HEK293 (cell line): ENCODE data around the gene LRRC8E.

Experiments
- CTCF ChIA-PET: fragments of 350-600 bp; formaldehyde crosslinking; extraction: SDS; loops from one replicate; lab custom pipeline; 2021; ENCODE audit warnings: antibody characterized with exemption; lab: Yijun Ruan, JAX
- POLR2A ChIA-PET: fragments of 300-600 bp; formaldehyde crosslinking; extraction: SDS; loops from one replicate; lab custom pipeline; 2020; ENCODE audit warnings: antibody characterized with exemption, inconsistent platforms; lab: Yijun Ruan, JAX
- H3K27ac ChIP-seq: fragments of 200-500 bp; sonication (Bioruptor generic); 2 replicates; pipeline ENCODE4 v1.5.1; 2014; ENCODE audit warnings: low read depth, low read length, control low read depth, inconsistent platforms; ENCODE audit errors: extremely low read depth
- H3K36me3 ChIP-seq, 2 experiments: fragments of 200-500 bp in 1 of 2; sonication (Bioruptor generic) in 1 of 2; 1 replicate in 1 of 2; 2 replicates in 1 of 2; pipeline ENCODE4 v1.5.1; 2014 to 2017; ENCODE audit warnings: inconsistent platforms in 2 of 2, low read length in 2 of 2; ENCODE audit not compliant: control insufficient read depth in 2 of 2, insufficient read depth in 1 of 2
- H3K4me1 ChIP-seq: fragments of 200-500 bp; sonication (Bioruptor generic); 2 replicates; pipeline ENCODE4 v1.5.1; 2014; ENCODE audit warnings: mild to moderate bottlenecking, low read length, inconsistent platforms; ENCODE audit not compliant: control insufficient read depth, insufficient read depth
- H3K4me3 ChIP-seq: 2 replicates; pipeline ENCODE4 v1.5.1; 2011; ENCODE audit warnings: low read depth, mild to moderate bottlenecking, control low read depth, low read length, moderate library complexity
- H3K9me3 ChIP-seq: fragments of 200-500 bp; sonication (Bioruptor generic); 2 replicates; pipeline ENCODE4 v1.5.1; 2014; ENCODE audit warnings: low read depth, low read length, inconsistent platforms; ENCODE audit not compliant: control insufficient read depth, insufficient read depth
- BCL11B ChIP-seq: fragments of 450-650 bp; formaldehyde crosslinking; IDR thresholded peaks from 2 replicates; pipeline ENCODE4 v1.5.1; 2016; ENCODE audit warnings: low read depth, missing biosample characterization, missing genetic modification characterization
- GLIS1 ChIP-seq: fragments of 450-650 bp; formaldehyde crosslinking; IDR thresholded peaks from 2 replicates; pipeline ENCODE4 v1.5.1; 2016; ENCODE audit warnings: missing biosample characterization, missing genetic modification characterization
- PATZ1 ChIP-seq: fragments of 450-650 bp; formaldehyde crosslinking; IDR thresholded peaks from 2 replicates; pipeline ENCODE4 v1.5.1; 2016; ENCODE audit warnings: missing biosample characterization, missing genetic modification characterization
- SALL2 ChIP-seq: fragments of 450-650 bp; formaldehyde crosslinking; IDR thresholded peaks from 2 replicates; pipeline ENCODE4 v1.5.0; 2017; ENCODE audit warnings: missing biosample characterization, mild to moderate bottlenecking, missing genetic modification characterization, borderline replicate concordance
- ZBTB10 ChIP-seq: fragments of 450-650 bp; formaldehyde crosslinking; IDR thresholded peaks from 2 replicates; pipeline ENCODE4 v1.5.1; 2016; ENCODE audit warnings: missing biosample characterization, missing genetic modification characterization
- ZBTB21 ChIP-seq: fragments of 450-650 bp; formaldehyde crosslinking; IDR thresholded peaks from 2 replicates; pipeline ENCODE4 v1.5.1; 2017; ENCODE audit warnings: missing biosample characterization, missing genetic modification characterization
- ZNF138 ChIP-seq: fragments of 450-650 bp; formaldehyde crosslinking; IDR thresholded peaks from 2 replicates; pipeline ENCODE4 v1.5.1; 2016; ENCODE audit warnings: missing biosample characterization, missing genetic modification characterization, borderline replicate concordance
- ZNF221 ChIP-seq: fragments of 450-650 bp; formaldehyde crosslinking; IDR thresholded peaks from 2 replicates; pipeline ENCODE4 v1.5.1; 2017; ENCODE audit warnings: missing biosample characterization, missing genetic modification characterization, borderline replicate concordance
- ZNF223 ChIP-seq: fragments of 450-650 bp; formaldehyde crosslinking; IDR thresholded peaks from 2 replicates; pipeline ENCODE4 v1.5.1; 2016; ENCODE audit warnings: missing biosample characterization, missing genetic modification characterization
- ZNF302 ChIP-seq: fragments of 450-650 bp; formaldehyde crosslinking; IDR thresholded peaks from 2 replicates; pipeline ENCODE4 v1.5.1; 2016; ENCODE audit warnings: missing biosample characterization, missing genetic modification characterization, low read depth
- ZNF362 ChIP-seq: fragments of 450-650 bp; formaldehyde crosslinking; IDR thresholded peaks from 2 replicates; pipeline ENCODE4 v1.5.1; 2016; ENCODE audit warnings: missing biosample characterization, missing genetic modification characterization
- ZNF391 ChIP-seq: fragments of 450-650 bp; formaldehyde crosslinking; IDR thresholded peaks from 2 replicates; pipeline ENCODE4 v1.5.1; 2016; ENCODE audit warnings: low read depth, missing biosample characterization, missing genetic modification characterization, borderline replicate concordance
- ZNF558 ChIP-seq: fragments of 450-650 bp; formaldehyde crosslinking; IDR thresholded peaks from 2 replicates; pipeline ENCODE4 v1.5.1; 2016; ENCODE audit warnings: missing biosample characterization, missing genetic modification characterization
- ZNF830 ChIP-seq: fragments of 450-650 bp; IDR thresholded peaks from 2 replicates; pipeline ENCODE4 v1.5.0; 2018; ENCODE audit warnings: missing biosample characterization, missing genetic modification characterization, low read depth, mild to moderate bottlenecking, moderate library complexity
- ZSCAN23 ChIP-seq: fragments of 450-650 bp; formaldehyde crosslinking; IDR thresholded peaks from 2 replicates; pipeline ENCODE4 v1.5.1; 2016; ENCODE audit warnings: missing biosample characterization, missing genetic modification characterization

The LRRC8E gene

GRCh38 chr19:7912697-7913564 lies 24.6 kb downstream of the LRRC8E start (continued):
- peak; percentile 52 for TF ChIP-seq PATZ1 (tag by site-specific recombination)
- TF ChIP-seq ZNF302 (tag by site-specific recombination): no peak
- TF ChIP-seq GLIS1 (tag by site-specific recombination): peak; percentile 75
- no peak for TF ChIP-seq ZNF138
- TF ChIP-seq SALL2 (tag by site-specific recombination): no peak
- TF ChIP-seq ZNF223: no peak
- peak; percentile 19; the same call in 1 of the 2 replicates for TF ChIP-seq BCL11B (tag by site-specific recombination)

- ChIA-PET POLR2A (no interaction called here), CTCF (interaction anchor here (0.9 kb wide), 1 partner anchor 61 kb away, joined by 4 read pairs; no protein-coding TSS in a partner anchor)
- H3K9me3 ChIP-seq: no peaks in the 10 kb centered on the region
- H3K4me3 ChIP-seq: no peak overlapping the region
- no peak for TF ChIP-seq ZBTB21
- no peak; the same call in 1 of the 2 replicates for TF ChIP-seq PATZ1 (tag by site-specific recombination)
- no peak for TF ChIP-seq ZNF391 (tag by site-specific recombination)
- TF ChIP-seq ZBTB10 (tag by site-specific recombination): no peak
- no peak for TF ChIP-seq ZNF221 (tag by site-specific recombination)
- no peak for TF ChIP-seq ZSCAN23
- no peak for TF ChIP-seq ZNF830
- no peak for TF ChIP-seq ZNF362 (tag by site-specific recombination)
- no peak for TF ChIP-seq ZNF558
- no peaks in the 10 kb centered on the region; the same call in 1 of the 2 replicates for H3K4me1 ChIP-seq
- peaks cover 0 to 32% of the 10 kb centered on the region in 2 experiments; a peak in 2 of 3 replicates for H3K36me3 ChIP-seq
- no peak overlapping the region for H3K27ac ChIP-seq
Observed at GRCh38 chr19:7913652-7914051, 25.3 kb downstream of the LRRC8E start.
